Tibial nerve (tissue), 4 donors: ENCODE measurements around the gene EREG. TPM values are rescaled to one million over a fixed set of nuclear protein-coding genes. Genes with fewer than 3 reads are reported as not detected.

ENCODE experiments used
- DNase-seq, 2 donors: peaks; one replicate each; pipeline ENCODE4 v3.0.0-alpha.2; 2019; ENCODE audit warnings: low spot score in 2 of 2
- H3K27ac ChIP-seq, 4 donors: fragments of 200-600 bp; sonication (generic) in 3 of 4; one replicate each; pipeline ENCODE4 v1.5.1; 2017 to 2019; ENCODE audit warnings: mild to moderate bottlenecking in 1 of 4
- H3K27me3 ChIP-seq, 2 donors: fragments of 200-600 bp; sonication (generic) in 1 of 2; one replicate each; pipeline versions ENCODE4 v1.5.1 to v1.6.0; 2017 to 2019
- H3K36me3 ChIP-seq, 3 donors: fragments of 200-600 bp; sonication (generic); one replicate each; pipeline ENCODE4 v1.5.1; 2018 to 2019
- H3K4me1 ChIP-seq, 4 donors: fragments of 200-600 bp; sonication (generic) in 3 of 4; one replicate each; pipeline ENCODE4 v1.5.1; 2017 to 2019
- H3K4me3 ChIP-seq, 4 donors: fragments of 200-600 bp; sonication (generic) in 3 of 4; one replicate each; pipeline ENCODE4 v1.5.1; 2017 to 2019; ENCODE audit warnings: mild to moderate bottlenecking in 1 of 4, moderate library complexity in 1 of 4
- H3K9me3 ChIP-seq, 4 donors: fragments of 200-600 bp; sonication (generic) in 3 of 4; one replicate each; pipeline ENCODE4 v1.5.1; 2017 to 2019
- EP300 ChIP-seq, 2 donors: sonication (generic); formaldehyde crosslinking; IDR thresholded peaks; one replicate each; pipeline ENCODE4 v1.6.1; 2017; ENCODE audit warnings: antibody characterized with exemption in 2 of 2, mild to moderate bottlenecking in 1 of 2
- POLR2A ChIP-seq, 2 donors: fragments of 450-650 bp; IDR thresholded peaks; one replicate each; pipeline ENCODE4 v1.6.1; 2017; ENCODE audit warnings: antibody characterized with exemption in 2 of 2, mild to moderate bottlenecking in 2 of 2, moderate library complexity in 2 of 2
- WGBS, 2 donors: methylation state at CpG; one replicate each; pipeline ENCODE4 v1.1.5; 2018; 5-methylcytosine and 5-hydroxymethylcytosine counted together
- total RNA-seq, 4 donors: library from RNA; depleted of rRNA; stranded (reverse); fragments of >200 nt; gene quantifications; one replicate each; pipeline ENCODE4 v1.1.0, GENCODE V29; 2016
- TF ChIP-seq, protein P1 (sequence below), 5 experiments: fragments of 200-600 bp in 3 of 5; fragments of 450-650 bp in 2 of 5; sonication (generic) in 3 of 5; IDR thresholded peaks; one replicate each; pipeline ENCODE4 v1.5.1; 2016 to 2019; ENCODE audit warnings: antibody characterized with exemption in 5 of 5, mild to moderate bottlenecking in 3 of 5, moderate library complexity in 2 of 5

The EREG gene
- total RNA-seq, 4 donors from 2014 or later: 0.20 to 0.21 TPM; not detected in 2

DNA sequence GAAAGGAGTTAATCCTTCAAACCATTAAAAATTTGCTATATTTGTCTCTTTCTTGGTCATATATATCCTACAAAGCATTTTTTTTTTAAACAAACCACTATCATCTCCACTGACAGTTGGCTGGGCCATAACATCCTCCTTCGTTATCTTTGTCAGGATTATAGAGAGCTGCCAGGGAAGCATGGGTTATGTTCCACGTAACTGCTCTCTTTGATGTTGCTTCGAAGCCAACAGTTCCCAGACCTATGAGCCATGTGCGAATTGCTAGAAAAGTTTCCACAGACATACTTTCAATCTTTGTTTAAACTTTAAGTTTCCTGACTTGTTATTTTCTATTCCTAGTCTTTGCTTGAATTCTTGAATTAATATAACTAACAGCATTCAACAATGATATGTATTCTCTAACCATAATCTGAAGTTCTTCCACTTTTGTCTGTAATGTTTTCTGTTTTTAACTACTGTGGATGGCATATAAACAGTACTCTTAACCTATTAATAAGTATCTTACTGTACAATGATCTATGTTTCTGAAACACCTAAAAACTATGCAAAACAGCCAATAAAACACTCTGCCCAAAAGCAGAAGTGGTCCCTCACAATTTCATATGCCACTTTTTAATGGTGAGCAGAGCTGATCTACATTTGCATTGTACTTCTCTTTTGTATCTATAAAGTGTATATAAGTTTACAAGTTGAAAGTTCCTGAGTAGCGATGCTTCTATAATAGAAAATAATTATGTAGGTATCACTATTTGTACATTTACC lies 37.9 kb downstream of the EREG start:
- Histone ChIP-seq H3K9me3 (no peaks in the 10 kb centered on the region), H3K27ac (no peak overlapping the region), H3K36me3 (no peaks in the 10 kb centered on the region), H3K27me3 (no peaks in the 10 kb centered on the region), H3K4me1 (no peaks in the 10 kb centered on the region), H3K4me3 (no peak overlapping the region)
- WGBS, 2 donors: 72 to 74% methylated on average over 5 of the region's 5 CpGs
- no peak for DNase-seq
- TF ChIP-seq POLR2A (IDR thresholded peaks at IDR 0.05) (no peak), EP300 (IDR thresholded peaks at IDR 0.05) (no peak)
- TF ChIP-seq, protein P1, sequence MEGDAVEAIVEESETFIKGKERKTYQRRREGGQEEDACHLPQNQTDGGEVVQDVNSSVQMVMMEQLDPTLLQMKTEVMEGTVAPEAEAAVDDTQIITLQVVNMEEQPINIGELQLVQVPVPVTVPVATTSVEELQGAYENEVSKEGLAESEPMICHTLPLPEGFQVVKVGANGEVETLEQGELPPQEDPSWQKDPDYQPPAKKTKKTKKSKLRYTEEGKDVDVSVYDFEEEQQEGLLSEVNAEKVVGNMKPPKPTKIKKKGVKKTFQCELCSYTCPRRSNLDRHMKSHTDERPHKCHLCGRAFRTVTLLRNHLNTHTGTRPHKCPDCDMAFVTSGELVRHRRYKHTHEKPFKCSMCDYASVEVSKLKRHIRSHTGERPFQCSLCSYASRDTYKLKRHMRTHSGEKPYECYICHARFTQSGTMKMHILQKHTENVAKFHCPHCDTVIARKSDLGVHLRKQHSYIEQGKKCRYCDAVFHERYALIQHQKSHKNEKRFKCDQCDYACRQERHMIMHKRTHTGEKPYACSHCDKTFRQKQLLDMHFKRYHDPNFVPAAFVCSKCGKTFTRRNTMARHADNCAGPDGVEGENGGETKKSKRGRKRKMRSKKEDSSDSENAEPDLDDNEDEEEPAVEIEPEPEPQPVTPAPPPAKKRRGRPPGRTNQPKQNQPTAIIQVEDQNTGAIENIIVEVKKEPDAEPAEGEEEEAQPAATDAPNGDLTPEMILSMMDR (IDR thresholded peaks at IDR 0.05): no peak

DNA sequence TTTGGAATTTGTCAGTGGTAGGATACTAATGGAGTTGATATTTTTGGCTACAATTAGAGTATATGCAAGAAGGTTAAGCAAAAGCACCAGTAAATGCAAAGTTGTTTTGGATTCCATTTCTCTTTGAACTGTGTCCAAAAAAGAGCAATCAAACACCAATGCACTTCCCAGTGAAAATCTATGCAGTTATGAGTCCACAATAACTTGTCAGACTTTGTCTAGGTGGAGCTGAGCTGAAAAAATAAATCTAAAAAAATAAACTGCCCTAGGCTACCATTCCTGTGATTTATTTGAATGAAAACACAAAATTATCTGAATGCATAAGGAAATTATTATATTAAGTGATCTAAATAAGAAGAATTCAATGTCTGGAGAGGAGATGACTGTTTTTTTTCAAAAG lies 42.9 kb downstream of the EREG start:
- no peak overlapping the region for H3K4me3 ChIP-seq
- no peaks in the 10 kb centered on the region for H3K4me1 ChIP-seq
- no peaks in the 10 kb centered on the region for H3K36me3 ChIP-seq
- no peaks in the 10 kb centered on the region for H3K27me3 ChIP-seq
- no peak overlapping the region for H3K27ac ChIP-seq
- no peaks in the 10 kb centered on the region for H3K9me3 ChIP-seq
- TF ChIP-seq EP300 (IDR thresholded peaks at IDR 0.05): no peak
- no peak for TF ChIP-seq POLR2A (IDR thresholded peaks at IDR 0.05)
- TF ChIP-seq, protein P1 (IDR thresholded peaks at IDR 0.05): no peak
- DNase-seq: no peak

DNA sequence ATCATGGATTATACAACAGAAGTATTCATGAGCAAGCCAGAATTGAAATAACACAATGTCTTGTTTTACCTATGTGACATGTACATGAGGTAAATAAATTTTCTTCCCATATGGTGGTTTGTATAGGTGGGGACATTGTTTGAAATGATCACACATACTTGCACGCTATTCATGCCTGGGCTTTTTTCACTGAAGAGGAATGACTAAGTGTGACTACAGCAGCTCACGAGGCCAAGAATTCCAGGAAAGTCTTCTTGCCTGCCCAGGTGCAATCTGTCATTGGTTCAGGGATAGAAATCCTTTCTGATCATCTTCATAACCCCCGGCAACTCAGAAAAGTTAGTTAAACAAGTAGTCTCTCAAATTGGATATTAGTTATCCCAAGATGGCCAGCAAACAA lies 43.7 kb downstream of the EREG start:
- 90 to 91% methylated on average over 3 of the region's 3 CpGs for WGBS, 2 donors
- TF ChIP-seq POLR2A (IDR thresholded peaks at IDR 0.05): no peak
- TF ChIP-seq, protein P1 (IDR thresholded peaks at IDR 0.05): no peak
- no peak for TF ChIP-seq EP300 (IDR thresholded peaks at IDR 0.05)
- no peak overlapping the region for H3K4me3 ChIP-seq

DNA sequence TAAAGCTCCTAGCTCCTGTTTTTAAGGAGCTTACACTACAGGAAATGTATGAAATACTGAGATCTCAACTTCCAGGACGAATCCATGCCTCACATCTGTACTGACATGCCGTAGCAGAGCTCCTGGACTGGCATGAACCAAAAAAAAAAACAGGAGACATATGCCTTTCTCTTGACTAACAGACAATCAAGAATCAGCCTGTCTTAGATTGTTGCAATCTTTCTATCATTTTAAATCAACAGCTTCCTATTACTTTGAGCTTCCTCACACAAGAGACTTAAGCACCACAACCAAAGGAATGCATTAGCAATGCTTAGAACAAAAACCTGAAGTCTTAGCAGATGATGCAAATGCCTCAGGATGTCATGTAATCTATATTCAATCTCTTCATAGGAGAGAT lies 45.3 kb downstream of the EREG start:
- H3K4me1 ChIP-seq: no peaks in the 10 kb centered on the region
- H3K4me3 ChIP-seq: no peak overlapping the region
- no peak for TF ChIP-seq EP300 (IDR thresholded peaks at IDR 0.05)
- WGBS, 2 donors: 83 to 85% methylated on average over 2 of the region's 2 CpGs
- no peak overlapping the region for H3K27ac ChIP-seq
- no peaks in the 10 kb centered on the region for H3K9me3 ChIP-seq
- DNase-seq: no peak
- H3K36me3 ChIP-seq: no peaks in the 10 kb centered on the region
- no peaks in the 10 kb centered on the region for H3K27me3 ChIP-seq

More for the DNA sequence above, 43.7 kb downstream of the EREG start:
- Histone ChIP-seq H3K9me3 (no peaks in the 10 kb centered on the region), H3K27me3 (no peaks in the 10 kb centered on the region), H3K4me1 (no peaks in the 10 kb centered on the region), H3K36me3 (no peaks in the 10 kb centered on the region), H3K27ac (no peak overlapping the region)
- no peak for DNase-seq

DNA sequence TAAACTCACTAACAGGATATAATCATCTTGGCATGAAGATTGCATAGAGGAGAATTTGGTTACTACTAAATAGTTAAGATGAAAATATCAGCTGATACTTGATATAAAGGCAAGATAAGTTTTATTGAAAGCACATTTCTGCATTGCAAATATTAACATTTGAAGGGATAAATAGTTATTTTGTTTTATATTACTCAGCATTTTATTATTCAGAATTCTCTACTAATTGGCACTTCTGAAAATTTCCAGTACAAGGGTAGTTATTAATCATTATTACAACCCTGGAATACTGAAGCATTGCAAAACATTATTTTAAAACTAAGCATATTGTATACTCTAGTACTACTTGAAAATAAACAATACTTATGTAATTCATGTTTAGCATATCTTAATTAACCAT lies 47.3 kb downstream of the EREG start:
- Histone ChIP-seq H3K36me3 (no peaks in the 10 kb centered on the region), H3K9me3 (no peaks in the 10 kb centered on the region), H3K27me3 (no peaks in the 10 kb centered on the region), H3K27ac (no peak overlapping the region), H3K4me3 (no peak overlapping the region), H3K4me1 (no peaks in the 10 kb centered on the region)
- no peak for TF ChIP-seq EP300 (IDR thresholded peaks at IDR 0.05)
- DNase-seq: no peak

DNA sequence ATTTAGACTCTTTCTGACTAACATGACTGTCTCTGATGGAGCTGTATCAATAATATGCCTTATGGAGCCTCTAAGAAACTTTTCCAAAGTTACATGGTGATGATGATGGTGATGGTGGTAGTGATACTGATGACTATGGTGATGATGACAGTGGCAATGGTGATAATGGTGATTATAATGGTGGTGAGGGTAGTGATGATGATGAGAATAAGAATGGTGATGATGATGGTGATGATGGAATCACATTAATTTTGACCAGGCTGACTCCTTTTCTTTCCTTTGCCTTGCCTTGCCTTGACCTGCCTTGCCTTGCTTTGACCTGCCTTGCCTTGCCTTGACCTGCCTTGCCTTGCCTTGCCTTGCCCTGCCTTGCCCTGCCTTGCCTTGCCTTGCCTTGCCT lies 48.3 kb downstream of the EREG start:
- H3K36me3 ChIP-seq: no peaks in the 10 kb centered on the region
- DNase-seq: no peak
- no peak overlapping the region for H3K27ac ChIP-seq
- H3K4me3 ChIP-seq: no peak overlapping the region
- H3K27me3 ChIP-seq: no peaks in the 10 kb centered on the region
- H3K9me3 ChIP-seq: no peaks in the 10 kb centered on the region
- H3K4me1 ChIP-seq: no peaks in the 10 kb centered on the region
- TF ChIP-seq POLR2A (IDR thresholded peaks at IDR 0.05) (no peak), EP300 (IDR thresholded peaks at IDR 0.05) (no peak)
- TF ChIP-seq, protein P1 (IDR thresholded peaks at IDR 0.05): no peak
